Measurements from ENCODE around the gene NR3C1. TPM values are rescaled to one million over a fixed set of nuclear protein-coding genes. Genes with fewer than 3 reads are reported as not detected.

The NR3C1 gene
- total RNA-seq, 4 donors from 2014 or later, result 55.1 to 134 (median 87.3) TPM

DNA sequence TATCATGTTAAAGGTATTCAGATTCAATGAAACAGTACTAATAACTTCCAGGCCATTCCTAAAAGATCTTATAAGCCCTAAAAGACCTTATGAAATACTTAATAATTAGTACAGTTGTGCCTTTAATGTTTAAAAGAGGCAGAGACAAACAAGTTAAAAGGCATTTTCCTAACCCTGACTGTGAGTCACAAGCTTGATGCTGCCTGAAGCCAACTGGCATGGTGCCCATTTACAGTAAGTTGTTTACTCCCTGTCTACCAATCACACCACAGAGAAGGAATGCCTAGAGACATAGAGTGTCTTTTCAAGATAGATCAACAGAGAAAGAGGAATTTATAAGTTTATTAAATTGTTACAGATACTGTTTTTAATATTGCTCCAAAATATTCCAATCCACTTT is 47.8 kb downstream of the NR3C1 start:
- no peak overlapping the region for H3K4me3 ChIP-seq
- peaks cover 8 to 10% of the 10 kb centered on the region in 2 donors for H3K4me1 ChIP-seq

DNA sequence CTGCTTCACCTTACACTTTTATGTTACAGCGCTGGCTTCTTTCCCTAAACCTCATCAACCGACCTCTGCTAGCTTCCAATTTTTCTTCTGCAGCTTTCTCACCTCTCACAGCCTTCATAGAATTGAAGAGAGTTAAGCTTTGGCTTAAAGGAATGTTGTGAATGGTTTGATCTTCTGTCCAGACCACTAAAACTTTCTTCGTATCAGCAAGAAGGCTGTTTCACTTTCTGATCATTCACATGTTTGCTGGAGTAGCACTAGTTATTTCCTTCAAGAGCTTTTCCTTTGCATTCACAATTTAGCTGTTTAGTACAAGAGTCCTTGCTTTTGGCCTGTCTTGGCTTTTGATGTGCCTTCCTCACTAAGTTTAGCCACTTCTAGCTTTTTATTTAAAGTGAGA is 49.5 kb downstream of the NR3C1 start:
- Histone ChIP-seq H3K4me1 (peaks cover 8 to 10% of the 10 kb centered on the region in 2 donors), H3K36me3 (no peaks in the 10 kb centered on the region), H3K9me3 (no peaks in the 10 kb centered on the region), H3K27me3 (no peaks in the 10 kb centered on the region), H3K4me3 (no peak overlapping the region), H3K27ac (no peak overlapping the region)
- no peak for DNase-seq
- intact Hi-C loops (cut with DNase I; ENCODE audit: low total_unique reads), result no loop called here
- no peak for TF ChIP-seq POLR2A (IDR thresholded peaks at IDR 0.05)
- TF ChIP-seq, protein P1, sequence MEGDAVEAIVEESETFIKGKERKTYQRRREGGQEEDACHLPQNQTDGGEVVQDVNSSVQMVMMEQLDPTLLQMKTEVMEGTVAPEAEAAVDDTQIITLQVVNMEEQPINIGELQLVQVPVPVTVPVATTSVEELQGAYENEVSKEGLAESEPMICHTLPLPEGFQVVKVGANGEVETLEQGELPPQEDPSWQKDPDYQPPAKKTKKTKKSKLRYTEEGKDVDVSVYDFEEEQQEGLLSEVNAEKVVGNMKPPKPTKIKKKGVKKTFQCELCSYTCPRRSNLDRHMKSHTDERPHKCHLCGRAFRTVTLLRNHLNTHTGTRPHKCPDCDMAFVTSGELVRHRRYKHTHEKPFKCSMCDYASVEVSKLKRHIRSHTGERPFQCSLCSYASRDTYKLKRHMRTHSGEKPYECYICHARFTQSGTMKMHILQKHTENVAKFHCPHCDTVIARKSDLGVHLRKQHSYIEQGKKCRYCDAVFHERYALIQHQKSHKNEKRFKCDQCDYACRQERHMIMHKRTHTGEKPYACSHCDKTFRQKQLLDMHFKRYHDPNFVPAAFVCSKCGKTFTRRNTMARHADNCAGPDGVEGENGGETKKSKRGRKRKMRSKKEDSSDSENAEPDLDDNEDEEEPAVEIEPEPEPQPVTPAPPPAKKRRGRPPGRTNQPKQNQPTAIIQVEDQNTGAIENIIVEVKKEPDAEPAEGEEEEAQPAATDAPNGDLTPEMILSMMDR (IDR thresholded peaks at IDR 0.05), result no peak

More for the DNA sequence above, 47.8 kb downstream of the NR3C1 start:
- TF ChIP-seq POLR2A (IDR thresholded peaks at IDR 0.05), result no peak
- intact Hi-C loops (cut with DNase I; ENCODE audit: low total_unique reads), result no loop called here
- H3K36me3 ChIP-seq, result no peaks in the 10 kb centered on the region
- DNase-seq, result peak; percentile 20 to 50
- H3K27ac ChIP-seq, result peak overlapping the region in 1 of 2 donors; percentile 36
- no peaks in the 10 kb centered on the region for H3K27me3 ChIP-seq
- H3K9me3 ChIP-seq, result no peaks in the 10 kb centered on the region

DNA sequence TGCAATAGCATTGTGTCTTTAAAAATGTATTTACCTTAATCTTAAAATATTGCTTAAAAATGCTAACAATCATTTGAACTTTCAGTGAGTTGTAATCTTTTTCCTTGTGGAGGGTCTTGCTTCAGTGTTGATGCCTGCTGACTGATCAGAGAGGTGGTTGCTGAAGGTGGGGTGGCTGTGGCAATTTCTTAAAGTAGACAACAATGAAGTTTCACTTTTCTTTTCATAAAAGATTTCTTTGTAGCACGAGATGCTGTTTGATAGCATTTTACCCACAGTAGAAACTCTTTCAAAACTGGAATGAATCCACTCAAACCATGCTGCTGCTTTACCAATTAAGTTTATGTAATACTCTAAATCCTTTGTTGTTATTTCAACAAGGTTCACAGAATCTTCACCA is 50.8 kb downstream of the NR3C1 start:
- no peak for TF ChIP-seq POLR2A (IDR thresholded peaks at IDR 0.05)
- TF ChIP-seq, protein P1 (IDR thresholded peaks at IDR 0.05), result no peak
- intact Hi-C loops (cut with DNase I; ENCODE audit: low total_unique reads), result no loop called here
- H3K27ac ChIP-seq, result no peak overlapping the region
- no peaks in the 10 kb centered on the region for H3K36me3 ChIP-seq
- H3K4me1 ChIP-seq, result peaks cover 8 to 10% of the 10 kb centered on the region in 2 donors
- H3K4me3 ChIP-seq, result no peak overlapping the region
- no peak for DNase-seq
- no peaks in the 10 kb centered on the region for H3K27me3 ChIP-seq
- no peaks in the 10 kb centered on the region for H3K9me3 ChIP-seq

DNA sequence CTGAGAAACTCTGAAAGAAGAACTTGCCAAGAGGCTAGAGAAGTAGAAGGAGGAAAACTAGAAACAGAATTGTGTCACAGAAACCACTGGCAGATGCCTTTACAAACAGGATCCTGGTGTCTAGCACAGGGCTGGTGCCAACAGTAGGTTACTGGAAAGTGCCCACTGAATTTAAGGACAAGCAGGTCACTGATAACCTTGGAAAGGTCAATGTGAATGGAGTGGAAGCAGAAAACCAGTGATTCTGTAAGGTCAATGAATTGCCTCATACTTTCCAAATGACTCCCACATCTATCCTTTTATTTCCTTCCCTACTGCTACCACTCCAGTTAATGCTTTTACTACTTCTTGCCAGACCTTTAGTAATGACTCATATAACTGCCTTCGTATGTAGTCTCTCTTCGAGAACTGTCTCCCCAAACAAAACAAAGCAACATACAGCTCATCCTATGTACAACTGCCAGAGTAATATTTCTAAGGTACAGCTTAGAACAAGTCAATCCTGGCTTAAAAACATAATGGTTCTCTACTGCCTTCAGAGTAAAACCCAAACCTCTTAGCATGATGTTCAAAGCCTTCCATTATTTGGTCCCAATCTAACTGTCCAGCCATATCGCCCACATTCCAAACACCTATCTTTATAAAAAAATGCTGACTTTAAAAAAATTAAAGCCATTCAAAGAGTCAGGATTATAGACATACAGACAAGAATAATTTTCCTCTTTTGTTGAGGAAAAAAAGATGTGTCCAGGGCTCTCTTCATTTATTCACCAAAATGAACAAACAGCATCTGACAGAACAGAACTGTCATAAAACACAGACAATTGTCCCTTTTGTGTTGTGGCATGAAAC is 52.5 kb downstream of the NR3C1 start:
- TF ChIP-seq, protein P1 (IDR thresholded peaks at IDR 0.05), result no peak
- TF ChIP-seq POLR2A (IDR thresholded peaks at IDR 0.05), result no peak
- Histone ChIP-seq H3K27me3 (no peaks in the 10 kb centered on the region), H3K36me3 (no peaks in the 10 kb centered on the region), H3K27ac (no peak overlapping the region), H3K4me1 (peaks cover 8 to 10% of the 10 kb centered on the region in 2 donors), H3K9me3 (no peaks in the 10 kb centered on the region), H3K4me3 (no peak overlapping the region)
- intact Hi-C loops (cut with DNase I; ENCODE audit: low total_unique reads), result no loop called here
- no peak for DNase-seq

DNA sequence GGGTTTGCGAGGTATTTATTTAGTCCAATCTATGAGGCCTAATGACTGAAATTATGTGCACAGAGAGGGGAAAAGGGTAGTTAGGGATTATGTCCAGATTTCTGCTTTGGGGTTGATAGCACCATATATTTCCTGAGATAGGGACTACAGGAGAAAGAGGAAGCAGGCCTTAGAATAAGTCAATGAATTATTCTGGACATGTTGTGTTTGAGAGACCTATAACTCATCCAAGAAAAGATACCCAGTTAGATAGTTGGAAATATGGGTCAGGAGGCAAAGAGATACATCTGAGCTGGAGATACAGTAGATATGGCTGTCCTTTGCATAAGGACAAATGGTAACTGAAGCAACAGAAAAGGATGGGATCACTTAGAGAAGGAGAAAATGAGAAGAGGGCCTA is 53.1 kb downstream of the NR3C1 start:
- TF ChIP-seq, protein P1 (IDR thresholded peaks at IDR 0.05), result no peak
- no peak for DNase-seq
- Histone ChIP-seq H3K27me3 (no peaks in the 10 kb centered on the region), H3K4me3 (no peak overlapping the region), H3K36me3 (no peaks in the 10 kb centered on the region), H3K27ac (no peak overlapping the region), H3K9me3 (no peaks in the 10 kb centered on the region), H3K4me1 (peaks cover 5 to 10% of the 10 kb centered on the region in 2 donors)
- intact Hi-C loops (cut with DNase I; ENCODE audit: low total_unique reads), result no loop called here

All from uterus (tissue), 4 donors.